HG03064 (cell line): Measurements from ENCODE around the gene SIX6.

Experiments
- ATAC-seq: cut with Tn5 transposase; IDR thresholded peaks from one replicate; pipeline ENCODE4 v1.9.1; 2021; ENCODE audit warnings: low read depth; ENCODE audit not compliant: unreplicated experiment

SIX6 gene

DNA sequence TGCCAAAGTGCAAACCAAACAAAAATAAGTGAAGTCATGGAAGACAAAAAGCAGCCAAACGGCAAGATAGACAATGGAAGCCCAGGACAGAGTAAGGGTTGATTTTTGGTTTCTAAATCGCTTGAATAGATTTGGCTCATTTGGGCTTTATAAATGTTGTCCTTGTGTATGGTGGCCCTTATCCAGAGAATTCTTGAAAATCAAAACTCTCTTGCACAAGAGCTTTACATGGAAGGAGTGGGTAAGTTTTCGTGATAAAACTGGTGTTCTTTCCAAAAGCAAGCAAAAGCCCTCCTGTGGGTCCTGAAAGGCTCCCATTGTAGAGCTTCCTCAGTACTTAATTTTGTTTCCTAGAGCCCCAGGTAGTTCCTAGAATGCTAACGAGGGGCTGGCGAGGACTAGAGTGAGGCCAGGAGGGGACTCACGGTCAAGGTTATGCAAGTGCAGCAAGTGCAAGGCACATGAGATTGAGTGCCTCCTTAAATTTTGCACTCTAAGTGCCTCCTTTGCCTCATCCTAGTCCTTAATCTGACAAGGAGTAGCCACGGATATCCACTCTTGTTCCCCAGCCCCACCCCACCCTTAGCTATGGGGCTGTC, 4.1 kb downstream of the SIX6 start:
- no peak for ATAC-seq

DNA sequence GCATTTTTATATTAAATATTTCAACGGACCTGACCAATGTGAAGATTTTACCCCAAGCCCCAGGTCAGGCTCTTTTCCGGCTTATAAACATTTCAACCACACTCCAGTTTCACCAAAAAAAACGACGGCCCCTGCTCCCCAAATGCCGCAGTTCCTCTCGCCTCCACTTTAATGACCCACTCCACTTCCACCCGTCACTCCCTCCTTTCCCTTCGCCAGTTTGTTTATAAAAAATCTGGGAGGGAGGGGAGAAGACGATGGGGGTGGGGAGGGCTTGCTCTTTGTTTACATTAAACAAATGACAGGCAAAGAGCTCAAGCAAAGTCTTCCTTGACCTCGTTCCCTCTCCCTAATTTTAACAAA, 5.4 kb downstream of the SIX6 start:
- no peak for ATAC-seq

DNA sequence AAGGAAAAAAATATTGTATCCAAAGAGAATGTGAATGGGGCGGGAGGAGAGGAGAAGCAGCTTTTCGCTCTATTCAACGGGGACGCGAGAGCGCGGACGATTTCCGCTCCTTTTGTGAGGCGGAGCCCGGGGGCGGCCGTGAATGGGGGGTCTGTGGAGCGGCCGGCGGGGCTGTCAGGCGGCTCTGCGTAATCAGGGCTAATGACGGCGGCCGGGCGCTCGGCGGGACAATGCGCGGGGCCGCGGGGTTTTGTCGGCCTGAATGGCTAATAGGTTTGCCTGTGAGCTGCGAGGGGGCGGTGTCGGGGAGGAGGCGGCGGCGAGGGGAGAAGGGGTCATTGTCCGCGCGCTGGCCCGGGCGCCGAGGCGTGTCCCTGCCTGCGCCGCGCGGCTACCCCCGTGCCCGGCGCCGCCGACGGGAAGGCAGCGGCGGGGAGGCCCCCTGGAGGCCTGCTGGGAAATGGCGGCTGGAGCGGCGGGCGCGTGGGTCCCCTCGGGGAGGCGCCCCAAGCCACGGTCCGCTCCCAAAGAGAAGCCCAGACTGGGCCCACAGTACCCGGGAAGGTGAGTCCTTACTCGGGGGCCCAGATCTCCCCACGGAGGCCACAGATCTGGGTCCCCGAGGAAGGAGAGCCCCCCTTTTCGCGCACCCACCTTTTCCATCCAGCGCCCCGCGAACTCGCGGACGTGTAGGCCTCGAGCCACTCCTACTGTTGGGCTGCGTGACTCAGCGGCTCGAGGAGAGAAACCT, 6.0 kb downstream of the SIX6 start:
- no peak for ATAC-seq

DNA sequence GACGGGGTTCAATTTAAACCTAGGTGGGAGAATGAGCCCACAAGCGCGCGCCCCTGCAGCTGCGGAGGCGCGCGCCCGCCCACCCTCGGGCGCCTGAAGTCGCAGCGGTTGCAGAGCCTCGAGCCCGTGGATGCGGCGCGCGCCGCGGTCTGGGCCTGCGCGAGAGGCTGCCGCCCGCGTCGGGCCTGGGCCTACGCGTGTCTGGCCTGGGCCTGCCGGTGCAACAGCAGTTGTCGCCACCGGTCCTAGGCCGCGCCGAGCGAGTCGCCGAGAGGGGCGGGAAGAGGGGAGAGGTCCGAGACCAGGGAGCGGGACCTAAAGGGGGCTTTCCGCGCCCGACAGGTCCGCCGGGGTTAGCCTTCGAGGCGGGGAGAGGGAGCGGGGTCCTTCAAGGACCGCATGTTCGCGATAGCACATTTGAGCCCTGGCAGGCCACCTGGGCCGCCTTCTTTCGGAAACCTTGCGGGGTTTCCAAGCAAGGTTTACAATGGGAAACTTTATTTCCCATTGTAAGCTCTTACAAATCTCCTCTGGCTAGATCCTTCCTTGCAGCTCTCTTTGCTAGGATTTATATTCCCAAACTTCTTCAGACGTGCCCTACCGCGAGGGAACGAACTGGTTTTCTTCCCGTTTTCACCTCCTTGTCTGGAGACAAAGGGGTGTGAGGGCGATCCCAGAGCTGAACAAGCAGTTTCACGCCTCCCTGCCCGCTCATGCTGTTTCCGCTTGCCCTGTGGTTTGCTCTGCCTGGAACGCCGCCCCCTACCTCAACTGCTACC, 6.8 kb downstream of the SIX6 start:
- ATAC-seq, result no peak

- ATAC-seq, result no peak
Measured at GRCh38 chr14:60532442-60532841, 23.5 kb downstream of the SIX6 start.

GRCh38 chr14:60537663-60538062, 28.7 kb downstream of the SIX6 start:
- ATAC-seq, result no peak

GRCh38 chr14:60544659-60545058, 35.7 kb downstream of the SIX6 start:
- no peak for ATAC-seq

- ATAC-seq, result no peak
Measured at GRCh38 chr14:60553808-60554207, 44.9 kb downstream of the SIX6 start.

DNA sequence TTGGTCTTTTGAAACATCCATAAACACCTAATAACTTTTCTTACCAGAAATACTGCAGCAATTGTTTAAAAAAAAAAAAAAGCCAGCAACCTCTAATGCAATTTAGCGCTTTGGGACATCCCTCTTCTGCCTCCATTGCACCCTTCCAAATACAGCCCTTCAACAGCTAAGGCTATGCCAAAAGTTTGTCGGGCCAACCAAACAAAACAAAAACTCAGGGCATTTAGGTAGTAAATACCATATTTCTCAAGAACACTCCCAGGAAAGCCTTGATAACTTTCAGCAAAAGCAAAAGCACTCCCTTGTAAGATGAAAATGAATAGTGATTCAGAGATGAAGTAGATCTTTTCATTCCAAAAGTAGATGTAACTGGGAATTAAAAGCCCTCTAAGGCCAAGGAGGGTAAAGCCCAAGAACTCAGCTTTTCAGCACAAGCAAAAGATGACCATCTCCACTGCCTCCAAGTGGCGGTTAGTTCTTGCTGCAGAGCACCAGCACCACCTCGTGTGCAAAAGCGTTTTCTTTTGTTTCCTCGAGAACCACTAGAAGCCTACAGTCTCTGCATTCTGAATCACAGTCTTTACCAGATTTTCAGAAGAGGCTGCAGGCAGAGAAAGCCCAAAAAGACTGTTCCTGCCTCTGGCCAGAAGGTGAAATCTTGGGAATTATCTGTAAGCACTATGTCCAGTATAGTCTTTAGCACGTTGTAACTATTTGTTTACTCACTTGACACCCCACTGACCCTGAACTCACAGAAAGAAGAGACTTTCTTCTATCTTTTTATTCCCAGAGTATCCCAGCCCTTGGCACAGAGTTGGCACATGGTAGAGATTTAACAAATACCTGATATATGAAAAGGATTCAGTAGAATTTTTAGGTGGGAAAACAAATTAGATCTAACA, 53.1 kb downstream of the SIX6 start:
- ATAC-seq, result peak; percentile 83
